Vagina (tissue), 2 donors: ENCODE data around the gene PSEN1.

ENCODE experiments used
- CTCF ChIP-seq, 3 experiments: fragments of 450-650 bp in 2 of 3; fragments of 200-600 bp in 1 of 3; sonication (generic) in 1 of 3; IDR thresholded peaks; one replicate each; pipeline ENCODE4 v1.5.1; 2017 to 2019; ENCODE audit warnings: antibody characterized with exemption in 3 of 3, mild to moderate bottlenecking in 2 of 3, moderate library complexity in 2 of 3
- POLR2A ChIP-seq, 2 donors: fragments of 450-650 bp; IDR thresholded peaks; one replicate each; pipeline ENCODE4 v1.6.1; 2017; ENCODE audit warnings: antibody characterized with exemption in 2 of 2, mild to moderate bottlenecking in 2 of 2, moderate library complexity in 2 of 2
- POLR2AphosphoS5 ChIP-seq, 2 donors: sonication (generic); formaldehyde crosslinking; IDR thresholded peaks; one replicate each; pipeline ENCODE4 v1.9.0; 2017; ENCODE audit warnings: antibody characterized with exemption in 2 of 2, mild to moderate bottlenecking in 2 of 2, low read depth in 1 of 2; ENCODE audit not compliant: insufficient read depth in 1 of 2

GRCh38 chr14:73252491-73253322 is 116.4 kb downstream of the PSEN1 start:
- TF ChIP-seq CTCF (IDR thresholded peaks at IDR 0.05): no peak
- TF ChIP-seq POLR2AphosphoS5 (IDR thresholded peaks at IDR 0.05; ENCODE audit: insufficient read depth in 1 of 2, low read depth in 1 of 2): no peak
- no peak for TF ChIP-seq POLR2A (IDR thresholded peaks at IDR 0.05)
